Spleen (tissue), 11 donors: ENCODE measurements around the gene SLC35E4. TPM values are rescaled to one million over a fixed set of nuclear protein-coding genes. Genes with fewer than 3 reads are reported as not detected.
A peak's percentile ranks its signal among the peaks of the same experiment; 100 is the strongest.

ENCODE experiments used
- DNase-seq: peaks from one replicate; pipeline ENCODE4 v3.0.0-alpha.2; 2020
- H3K27ac ChIP-seq, 8 donors: fragments of 200-600 bp; sonication (generic) in 7 of 8; 1 replicate in 4 of 8; 2 replicates in 4 of 8; pipeline versions ENCODE4 v1.5.0 to v1.8.0; 2016 to 2021; ENCODE audit warnings: inconsistent platforms in 4 of 8, mild to moderate bottlenecking in 4 of 8, moderate library complexity in 1 of 8
- H3K27me3 ChIP-seq, 7 donors: fragments of 200-600 bp; sonication (generic) in 6 of 7; replicated peaks in 1 of 7; 1 replicate in 4 of 7; 2 replicates in 3 of 7; pipeline versions ENCODE4 v1.5.0 to v1.8.0; 2016 to 2021; ENCODE audit warnings: inconsistent platforms in 3 of 7, mild to moderate bottlenecking in 1 of 7
- H3K36me3 ChIP-seq, 6 donors: fragments of 200-600 bp; sonication (generic) in 5 of 6; 1 replicate in 4 of 6; 2 replicates in 2 of 6; pipeline versions ENCODE4 v1.5.0 to v1.8.0; 2016 to 2021; ENCODE audit warnings: inconsistent platforms in 2 of 6
- H3K4me1 ChIP-seq, 6 donors: fragments of 200-600 bp; sonication (generic) in 5 of 6; 1 replicate in 3 of 6; 2 replicates in 3 of 6; pipeline versions ENCODE4 v1.5.0 to v1.8.0; 2016 to 2021; ENCODE audit warnings: inconsistent platforms in 3 of 6
- H3K4me3 ChIP-seq, 8 donors: fragments of 200-600 bp; sonication (generic) in 7 of 8; 1 replicate in 4 of 8; 2 replicates in 4 of 8; pipeline versions ENCODE4 v1.5.0 to v1.8.0; 2016 to 2021; ENCODE audit warnings: inconsistent platforms in 4 of 8, mild to moderate bottlenecking in 4 of 8, moderate library complexity in 2 of 8
- H3K9me3 ChIP-seq, 8 donors: fragments of 200-600 bp; sonication (generic) in 7 of 8; 1 replicate in 4 of 8; 2 replicates in 4 of 8; pipeline versions ENCODE4 v1.5.0 to v1.8.0; 2016 to 2021; ENCODE audit warnings: inconsistent platforms in 4 of 8
- POLR2A ChIP-seq, 3 donors: fragments of 450-650 bp; IDR thresholded peaks; one replicate each; pipeline ENCODE4 v1.5.1; 2017; ENCODE audit warnings: antibody characterized with exemption in 3 of 3, mild to moderate bottlenecking in 1 of 3
- POLR2AphosphoS5 ChIP-seq, 3 donors: sonication (generic); formaldehyde crosslinking; IDR thresholded peaks; one replicate each; pipeline ENCODE4 v1.5.1; 2017; ENCODE audit warnings: antibody characterized with exemption in 3 of 3
- WGBS, 5 donors: extraction: QIAGEN DNeasy Blood & Tissue Kit in 3 of 5; methylation state at CpG; one replicate each; pipeline versions ENCODE4 v1.1.5 to v1.1.7; 2013 to 2018; 5-methylcytosine and 5-hydroxymethylcytosine counted together
- intact Hi-C: fragments of 100-400 bp; cut with DNase I; formaldehyde crosslinking; loops from one replicate; pipeline ENCODE4 v1.15.0; 2023; ENCODE audit warnings: low total_unique reads
- polyA plus RNA-seq, 3 donors: library from polyadenylated mRNA; stranded (reverse); fragments of 200-250 nt; gene quantifications; one replicate each; pipeline ENCODE4 v1.2.1, GENCODE V29; 2013
- total RNA-seq, 7 donors: library from RNA; depleted of rRNA in 3 of 7; stranded (reverse); fragments of >200 nt in 3 of 7; fragmentation: NEBNext Ultra II Directional in 4 of 7; extraction: Animal tissue kit (Norgen Biotek cat#: 25700) in 4 of 7; gene quantifications; one replicate each; pipeline versions ENCODE4 v1.1.0 to v1.2.1, GENCODE V29; 2016 to 2021
- TF ChIP-seq, protein P1 (sequence below), 11 experiments: fragments of 200-600 bp in 7 of 11; fragments of 450-650 bp in 4 of 11; sonication (generic) in 4 of 11; IDR thresholded peaks in 8 of 11; conservative IDR thresholded peaks in 3 of 11; 1 replicate in 7 of 11; 2 replicates in 4 of 11; pipeline versions ENCODE4 v1.4.0 to v1.8.0; 2016 to 2021; ENCODE audit warnings: antibody characterized with exemption in 11 of 11, inconsistent platforms in 4 of 11, mild to moderate bottlenecking in 1 of 11
- donor health status: healthy with polysubstance abuse.
- donor health status: DM: no; HTN: no; CAD: no; lungs with moderate emphysema.
- donor health status: DM: no; HTN: no; CAD: no.
- donor health status: Bipolar disorder and iron deficiency.
- donor health status: healthy.
- donor health status: DM: no; HTN: no; CAD: no.
- donor health status: DM: yes; HTN: yes; CAD: no.

Gene SLC35E4
- total and polyA plus RNA-seq, 10 donors: 0.37 to 6.7 (median 2.8) TPM

DNA sequence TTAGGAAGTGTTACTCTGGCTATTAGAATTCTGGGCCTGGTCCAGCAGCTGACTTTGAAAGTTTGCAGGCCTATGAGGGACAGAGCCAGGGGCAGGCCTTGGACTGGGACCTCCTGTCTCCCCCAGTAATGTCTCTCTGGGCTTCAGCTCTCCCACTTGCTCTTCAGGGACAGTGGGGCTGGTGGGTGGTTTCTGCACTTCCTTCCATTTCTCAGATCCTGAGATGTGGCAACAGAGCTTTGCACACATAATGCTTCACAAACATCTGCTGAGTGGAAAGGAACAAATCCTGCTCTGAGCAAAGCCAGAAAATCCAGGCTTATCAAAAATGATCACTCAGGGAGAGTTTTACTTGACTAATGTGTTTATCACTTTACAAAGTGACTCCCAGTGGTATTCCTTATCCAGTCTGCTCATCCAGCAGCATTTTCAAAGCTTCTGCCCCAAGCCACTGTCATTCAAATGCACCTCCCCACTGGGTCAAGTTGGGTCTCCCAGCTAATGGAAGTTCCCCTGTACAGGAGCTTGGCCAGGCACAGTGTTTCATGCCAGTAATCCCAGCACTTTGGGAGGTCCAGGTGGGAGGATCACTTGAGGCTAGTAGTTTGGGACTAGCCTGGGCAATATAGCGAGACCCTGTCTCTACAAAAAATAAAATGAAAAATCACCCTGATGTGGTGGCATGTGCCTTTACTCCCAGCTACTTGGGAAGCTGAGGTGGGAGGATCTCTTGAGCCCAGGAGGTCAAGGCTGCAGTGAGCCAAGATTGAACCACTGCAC lies 45.6 kb downstream of the SLC35E4 start:
- TF ChIP-seq, protein P1, sequence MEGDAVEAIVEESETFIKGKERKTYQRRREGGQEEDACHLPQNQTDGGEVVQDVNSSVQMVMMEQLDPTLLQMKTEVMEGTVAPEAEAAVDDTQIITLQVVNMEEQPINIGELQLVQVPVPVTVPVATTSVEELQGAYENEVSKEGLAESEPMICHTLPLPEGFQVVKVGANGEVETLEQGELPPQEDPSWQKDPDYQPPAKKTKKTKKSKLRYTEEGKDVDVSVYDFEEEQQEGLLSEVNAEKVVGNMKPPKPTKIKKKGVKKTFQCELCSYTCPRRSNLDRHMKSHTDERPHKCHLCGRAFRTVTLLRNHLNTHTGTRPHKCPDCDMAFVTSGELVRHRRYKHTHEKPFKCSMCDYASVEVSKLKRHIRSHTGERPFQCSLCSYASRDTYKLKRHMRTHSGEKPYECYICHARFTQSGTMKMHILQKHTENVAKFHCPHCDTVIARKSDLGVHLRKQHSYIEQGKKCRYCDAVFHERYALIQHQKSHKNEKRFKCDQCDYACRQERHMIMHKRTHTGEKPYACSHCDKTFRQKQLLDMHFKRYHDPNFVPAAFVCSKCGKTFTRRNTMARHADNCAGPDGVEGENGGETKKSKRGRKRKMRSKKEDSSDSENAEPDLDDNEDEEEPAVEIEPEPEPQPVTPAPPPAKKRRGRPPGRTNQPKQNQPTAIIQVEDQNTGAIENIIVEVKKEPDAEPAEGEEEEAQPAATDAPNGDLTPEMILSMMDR (IDR thresholded peaks at IDR 0.05 in 8 of 11, conservative IDR thresholded peaks at IDR 0.05 in 3 of 11): no peak
- no peak for TF ChIP-seq POLR2A (IDR thresholded peaks at IDR 0.05)
- Histone ChIP-seq H3K27ac (peak overlapping the region in 5 of 8 donors; percentile 38 to 48 (median 42)), H3K36me3 (no peaks in the 10 kb centered on the region), H3K9me3 (no peaks in the 10 kb centered on the region), H3K4me3 (no peak overlapping the region), H3K27me3 (peaks cover 0 to 3% (median 0%) of the 10 kb centered on the region in 7 donors), H3K4me1 (peaks cover 0 to 19% (median 5%) of the 10 kb centered on the region in 6 donors)
- 75 to 97% (median 86%) methylated on average over 1 of the region's 1 CpG for WGBS, 5 donors
- DNase-seq: no peak
- intact Hi-C loops: no loop called here

DNA sequence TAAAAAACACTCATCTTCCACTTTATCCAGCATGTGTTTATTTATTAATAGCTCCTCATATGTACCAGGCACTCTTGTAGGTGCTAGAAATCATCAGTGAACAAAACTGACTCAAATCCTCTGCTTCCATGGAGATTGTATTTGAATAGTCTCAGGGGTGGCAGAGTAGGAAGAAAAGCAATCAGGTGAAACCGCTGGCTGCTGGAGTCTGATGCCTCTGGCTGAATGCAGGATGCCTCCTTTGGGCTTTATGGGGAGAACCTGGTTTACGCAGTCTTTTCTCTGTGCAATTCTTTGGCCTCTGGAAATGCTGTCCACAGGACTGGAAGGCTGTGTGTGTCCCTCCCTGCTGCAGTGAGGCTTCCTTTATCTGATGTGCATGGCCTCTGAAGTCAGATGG lies 46.2 kb downstream of the SLC35E4 start:
- DNase-seq: no peak
- TF ChIP-seq POLR2AphosphoS5 (IDR thresholded peaks at IDR 0.05): no peak
- no peak for TF ChIP-seq POLR2A (IDR thresholded peaks at IDR 0.05)
- TF ChIP-seq, protein P1 (IDR thresholded peaks at IDR 0.05 in 8 of 11, conservative IDR thresholded peaks at IDR 0.05 in 3 of 11): no peak
- intact Hi-C loops: no loop called here
- Histone ChIP-seq H3K36me3 (no peaks in the 10 kb centered on the region), H3K27ac (peak overlapping the region in 1 of 8 donors; percentile 39), H3K27me3 (peaks cover 0 to 3% (median 0%) of the 10 kb centered on the region in 7 donors), H3K9me3 (no peaks in the 10 kb centered on the region), H3K4me1 (peaks cover 0 to 19% (median 5%) of the 10 kb centered on the region in 6 donors), H3K4me3 (no peak overlapping the region)
- 68 to 97% (median 88%) methylated on average over 2 of the region's 2 CpGs for WGBS, 5 donors

DNA sequence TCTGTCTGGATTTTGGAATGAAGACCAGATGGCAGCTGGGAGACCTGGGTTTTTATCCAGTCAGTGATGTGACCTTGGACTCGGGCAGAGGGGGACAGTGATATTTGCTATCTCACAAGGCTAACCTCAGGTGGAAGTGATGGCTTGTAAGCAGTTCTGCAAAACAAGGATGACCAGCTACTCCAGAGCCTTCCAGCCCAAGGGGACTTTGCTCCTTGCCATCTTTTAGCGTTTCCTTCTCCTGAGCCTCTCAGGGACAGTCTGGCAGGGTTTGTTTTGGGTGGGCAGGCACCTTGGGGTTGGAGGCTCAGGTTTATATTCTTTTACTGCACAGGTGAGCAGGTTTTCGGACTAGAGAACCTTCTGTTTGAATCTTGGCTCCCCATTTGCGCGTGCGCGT lies 49.6 kb downstream of the SLC35E4 start:
- Histone ChIP-seq H3K27me3 (no peaks in the 10 kb centered on the region), H3K27ac (no peak overlapping the region), H3K36me3 (no peaks in the 10 kb centered on the region), H3K4me1 (peaks cover 0 to 14% (median 3%) of the 10 kb centered on the region in 6 donors), H3K4me3 (no peak overlapping the region), H3K9me3 (no peaks in the 10 kb centered on the region)
- DNase-seq: peak; percentile 42
- 86 to 93% (median 89%) methylated on average over 7 of the region's 7 CpGs for WGBS, 5 donors
- intact Hi-C loops: no loop called here
- TF ChIP-seq POLR2A (IDR thresholded peaks at IDR 0.05) (no peak), POLR2AphosphoS5 (IDR thresholded peaks at IDR 0.05) (no peak)
- TF ChIP-seq, protein P1 (IDR thresholded peaks at IDR 0.05 in 8 of 11, conservative IDR thresholded peaks at IDR 0.05 in 3 of 11): no peak

DNA sequence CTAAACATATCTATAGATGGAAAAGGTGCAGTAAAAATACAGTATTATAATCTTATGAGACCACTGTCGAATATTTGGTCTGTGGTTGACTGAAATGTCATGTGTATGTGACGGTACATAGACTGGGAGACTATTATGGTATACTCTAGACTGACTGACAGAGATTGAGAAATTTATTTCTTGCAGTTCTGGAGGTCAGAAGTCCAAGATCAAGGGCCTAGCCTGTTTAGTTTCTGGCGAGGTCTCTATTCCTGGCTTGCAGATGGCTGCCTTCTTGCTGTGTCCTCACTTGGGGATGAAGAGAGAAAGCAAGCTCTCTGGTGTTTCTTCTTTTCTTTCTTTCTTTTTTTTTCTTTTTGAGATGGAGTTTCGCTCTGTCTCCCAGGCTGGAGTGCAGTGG lies 51.8 kb downstream of the SLC35E4 start:
- H3K27me3 ChIP-seq: no peaks in the 10 kb centered on the region
- no peak for DNase-seq
- 87 to 92% (median 91%) methylated on average over 4 of the region's 4 CpGs for WGBS, 5 donors
- no peak overlapping the region for H3K4me3 ChIP-seq
- no peak overlapping the region for H3K27ac ChIP-seq
- no peaks in the 10 kb centered on the region for H3K4me1 ChIP-seq
- intact Hi-C loops: no loop called here
- H3K9me3 ChIP-seq: no peaks in the 10 kb centered on the region
- H3K36me3 ChIP-seq: no peaks in the 10 kb centered on the region
- TF ChIP-seq POLR2AphosphoS5 (IDR thresholded peaks at IDR 0.05) (no peak), POLR2A (IDR thresholded peaks at IDR 0.05) (no peak)
- TF ChIP-seq, protein P1 (IDR thresholded peaks at IDR 0.05 in 8 of 11, conservative IDR thresholded peaks at IDR 0.05 in 3 of 11): no peak
